Measurements from ENCODE around the gene PYCR2. TPM values are rescaled to one million over a fixed set of nuclear protein-coding genes. Genes with fewer than 3 reads are reported as not detected.

Gene PYCR2
- polyA plus RNA-seq, 2 of the 4 experiments (the other 2 are of a cell fraction) = 45.4 to 50.5 TPM

DNA sequence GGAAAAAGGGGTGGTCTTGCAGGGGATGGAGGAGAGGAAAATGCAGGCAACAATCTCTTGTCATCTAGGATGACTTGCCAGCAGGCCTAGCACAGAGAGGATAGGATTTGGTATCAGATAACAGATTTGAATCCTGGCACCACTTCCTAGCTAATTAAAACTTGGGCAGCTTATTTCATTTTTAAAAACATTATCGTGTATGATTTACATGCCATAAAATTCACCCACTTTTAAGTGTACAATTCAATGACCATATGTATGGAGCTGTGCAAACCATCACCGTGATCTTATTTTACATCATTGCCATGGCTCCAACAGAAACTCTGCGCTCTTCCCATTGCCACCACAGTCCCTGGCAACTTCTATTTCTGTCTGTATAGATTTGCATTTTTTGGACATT is 6.9 kb downstream of the PYCR2 start:
- WGBS (ENCODE audit: missing lambda C conversion rate) = 95% methylated on average over 3 of the region's 3 CpGs
- no peaks in the 10 kb centered on the region for H3K9me3 ChIP-seq
- H3K4me1 ChIP-seq = peaks cover 8% of the 10 kb centered on the region; the same call in 1 of the 3 replicates
- FAIRE-seq (no peak), DNase-seq (ENCODE audit: low read depth in 1 of 2, low spot score in 1 of 2) (no peak), ATAC-seq (no peak)
- no peak overlapping the region for H3K4me3 ChIP-seq
- TF ChIP-seq RARB (CRISPR knock-in tag; IDR thresholded peaks at IDR 0.05) (no peak), FOSB (CRISPR knock-in tag; IDR thresholded peaks at IDR 0.05) (no peak), RFX5 (IDR thresholded peaks at IDR 0.05) (no peak), KDM1A (IDR thresholded peaks at IDR 0.05; ENCODE audit: low read depth) (no peak), POLR2AphosphoS2 (conservative IDR thresholded peaks at IDR 0.05; ENCODE audit: low read length) (no peak), GATA3 (IDR thresholded peaks at IDR 0.05; ENCODE audit: borderline replicate concordance) (no peak), ZC3H11A (IDR thresholded peaks at IDR 0.05) (no peak), TP53 (CRISPR knock-in tag; IDR thresholded peaks at IDR 0.05) (no peak), HEYL (CRISPR knock-in tag; IDR thresholded peaks at IDR 0.05) (no peak), KDM5A (IDR thresholded peaks at IDR 0.05) (no peak), CTCF (IDR thresholded peaks at IDR 0.05) (no peak), CHD4 (IDR thresholded peaks at IDR 0.05; ENCODE audit: borderline replicate concordance) (no peak), RCOR1 (IDR thresholded peaks at IDR 0.05; ENCODE audit: low read depth, low read length) (no peak), EHF (CRISPR knock-in tag; IDR thresholded peaks at IDR 0.05) (no peak), RAD21 (conservative IDR thresholded peaks at IDR 0.05 in 1 of 2, IDR thresholded peaks at IDR 0.05 in 1 of 2) (no peak), SREBF2 (IDR thresholded peaks at IDR 0.05) (no peak), RNF2 (IDR thresholded peaks at IDR 0.05; ENCODE audit: borderline replicate concordance, low read depth) (no peak), MAZ (IDR thresholded peaks at IDR 0.05; ENCODE audit: borderline replicate concordance, low read depth, low read length) (no peak), ESRRA (IDR thresholded peaks at IDR 0.05; ENCODE audit: borderline replicate concordance, low read length) (no peak)
- TF ChIP-seq, protein P1, sequence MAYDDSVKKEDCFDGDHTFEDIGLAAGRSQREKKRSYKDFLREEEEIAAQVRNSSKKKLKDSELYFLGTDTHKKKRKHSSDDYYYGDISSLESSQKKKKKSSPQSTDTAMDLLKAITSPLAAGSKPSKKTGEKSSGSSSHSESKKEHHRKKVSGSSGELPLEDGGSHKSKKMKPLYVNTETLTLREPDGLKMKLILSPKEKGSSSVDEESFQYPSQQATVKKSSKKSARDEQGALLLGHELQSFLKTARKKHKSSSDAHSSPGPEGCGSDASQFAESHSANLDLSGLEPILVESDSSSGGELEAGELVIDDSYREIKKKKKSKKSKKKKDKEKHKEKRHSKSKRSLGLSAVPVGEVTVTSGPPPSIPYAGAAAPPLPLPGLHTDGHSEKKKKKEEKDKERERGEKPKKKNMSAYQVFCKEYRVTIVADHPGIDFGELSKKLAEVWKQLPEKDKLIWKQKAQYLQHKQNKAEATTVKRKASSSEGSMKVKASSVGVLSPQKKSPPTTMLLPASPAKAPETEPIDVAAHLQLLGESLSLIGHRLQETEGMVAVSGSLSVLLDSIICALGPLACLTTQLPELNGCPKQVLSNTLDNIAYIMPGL (CRISPR knock-in tag; IDR thresholded peaks at IDR 0.05; ENCODE audit: borderline replicate concordance) = no peak
- peak overlapping the region; percentile 2 to 49; a peak in 4 of 6 replicates for H3K27ac ChIP-seq
- ChIA-PET POLR2A (interaction anchor here (1.7 kb wide), 1 partner anchor 140 kb away, joined by 4 read pairs; the partner anchor contains the start of gene SRP9), CTCF (interaction anchor here (1.0 to 10.9 kb wide), 5 partner anchors 40 to 598 kb away, joined by 3 to 196 read pairs (median 3); no protein-coding TSS in a partner anchor)
- H3K4me2 ChIP-seq = no peak overlapping the region

GRCh38 chr1:225915538-225915991 is 8.5 kb downstream of the PYCR2 start:
- H3K4me1 ChIP-seq = peaks cover 8% of the 10 kb centered on the region; the same call in 1 of the 3 replicates
- 89% methylated on average over 7 of the region's 7 CpGs for WGBS (ENCODE audit: missing lambda C conversion rate)
- ChIA-PET POLR2A (no interaction called here), CTCF (interaction anchor here (1.2 to 10.9 kb wide), 3 partner anchors 9 to 442 kb away, joined by 3 to 196 read pairs (median 3); partner anchors contain the start of gene PYCR2)
- ATAC-seq (no peak), FAIRE-seq (no peak), DNase-seq (ENCODE audit: low read depth in 1 of 2, low spot score in 1 of 2) (no peak)
- no peaks in the 10 kb centered on the region for H3K9me3 ChIP-seq
- no peak overlapping the region for H3K4me3 ChIP-seq
- H3K27ac ChIP-seq = no peak overlapping the region
- H3K4me2 ChIP-seq = no peak overlapping the region
- no peak for TF ChIP-seq ESRRA (IDR thresholded peaks at IDR 0.05; ENCODE audit: borderline replicate concordance, low read length)
- TF ChIP-seq, protein P2, sequence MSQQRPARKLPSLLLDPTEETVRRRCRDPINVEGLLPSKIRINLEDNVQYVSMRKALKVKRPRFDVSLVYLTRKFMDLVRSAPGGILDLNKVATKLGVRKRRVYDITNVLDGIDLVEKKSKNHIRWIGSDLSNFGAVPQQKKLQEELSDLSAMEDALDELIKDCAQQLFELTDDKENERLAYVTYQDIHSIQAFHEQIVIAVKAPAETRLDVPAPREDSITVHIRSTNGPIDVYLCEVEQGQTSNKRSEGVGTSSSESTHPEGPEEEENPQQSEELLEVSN (IDR thresholded peaks at IDR 0.05; ENCODE audit: borderline replicate concordance, low read depth) = no peak
- no peak for TF ChIP-seq RFX5 (IDR thresholded peaks at IDR 0.05)
- no peak for TF ChIP-seq HOXB5 (CRISPR knock-in tag; IDR thresholded peaks at IDR 0.05)
- TF ChIP-seq PBX3 (IDR thresholded peaks at IDR 0.05) = no peak
- TF ChIP-seq KDM1A (IDR thresholded peaks at IDR 0.05; ENCODE audit: low read depth) = no peak
- no peak for TF ChIP-seq EP300 (IDR thresholded peaks at IDR 0.05)
- no peak for TF ChIP-seq JUNB (IDR thresholded peaks at IDR 0.05)
- TF ChIP-seq, protein P3, sequence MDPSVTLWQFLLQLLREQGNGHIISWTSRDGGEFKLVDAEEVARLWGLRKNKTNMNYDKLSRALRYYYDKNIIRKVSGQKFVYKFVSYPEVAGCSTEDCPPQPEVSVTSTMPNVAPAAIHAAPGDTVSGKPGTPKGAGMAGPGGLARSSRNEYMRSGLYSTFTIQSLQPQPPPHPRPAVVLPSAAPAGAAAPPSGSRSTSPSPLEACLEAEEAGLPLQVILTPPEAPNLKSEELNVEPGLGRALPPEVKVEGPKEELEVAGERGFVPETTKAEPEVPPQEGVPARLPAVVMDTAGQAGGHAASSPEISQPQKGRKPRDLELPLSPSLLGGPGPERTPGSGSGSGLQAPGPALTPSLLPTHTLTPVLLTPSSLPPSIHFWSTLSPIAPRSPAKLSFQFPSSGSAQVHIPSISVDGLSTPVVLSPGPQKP (IDR thresholded peaks at IDR 0.05; ENCODE audit: low read depth, low read length) = no peak
- TF ChIP-seq POLR2AphosphoS2 (conservative IDR thresholded peaks at IDR 0.05; ENCODE audit: low read length) = no peak
- TF ChIP-seq MAFK (IDR thresholded peaks at IDR 0.05; ENCODE audit: partially characterized antibody) = no peak
- TF ChIP-seq HDAC2 (IDR thresholded peaks at IDR 0.05) = no peak
- TF ChIP-seq ZSCAN20 (CRISPR knock-in tag; IDR thresholded peaks at IDR 0.05) = no peak
- TF ChIP-seq ZNF302 (CRISPR knock-in tag; IDR thresholded peaks at IDR 0.05) = no peak
- no peak for TF ChIP-seq ZFP36 (IDR thresholded peaks at IDR 0.05; ENCODE audit: borderline replicate concordance, partially characterized antibody)
- no peak for TF ChIP-seq TP53 (CRISPR knock-in tag; IDR thresholded peaks at IDR 0.05)

Data from A549 (cell line).